Measurements from ENCODE around the gene INAFM1. TPM values are rescaled to one million over a fixed set of nuclear protein-coding genes. Genes with fewer than 3 reads are reported as not detected.

The INAFM1 gene
- total RNA-seq, 2 experiments from 2014 or later: 12.8 to 14.9 TPM

- Mint-ChIP-seq H3K9me3 (no peaks in the 10 kb centered on the region), H3K4me3 (no peak within 1 kb of the TSS), H3K27ac (no peak within 1 kb of the TSS), H3K27me3 (peaks cover 5% of the 10 kb centered on the region), H3K36me3 (ENCODE audit: low read depth) (no peaks in the 10 kb centered on the region), H3K4me1 (peaks cover 4% of the 10 kb centered on the region)
- ChIA-PET CTCF (interaction anchor here (0.6 to 2.3 kb wide), 3 partner anchors 39 to 174 kb away, joined by 3 to 6 read pairs (median 4); partner anchors contain the start of genes DHX34 and KPTN), POLR2A (no interaction called here)
- DNase-seq: no peak
Observed at GRCh38 chr19:47309608-47310007, 34.9 kb downstream of the INAFM1 start, which contains the start of gene C5AR1. TSS of gene C5AR1 (plus strand) at chr19:47309861. CDS start at chr19:47309896, 35 bp downstream.

- POLR2A ChIA-PET: no interaction called here
- no peaks in the 10 kb centered on the region for H3K9me3 Mint-ChIP-seq
- H3K27ac Mint-ChIP-seq: no peak overlapping the region
- no peak for DNase-seq
- CTCF ChIA-PET: no interaction called here
- H3K4me3 Mint-ChIP-seq: no peak overlapping the region
- peaks cover 9% of the 10 kb centered on the region for H3K27me3 Mint-ChIP-seq
- no peaks in the 10 kb centered on the region for H3K36me3 Mint-ChIP-seq (ENCODE audit: low read depth)
- peaks cover 2% of the 10 kb centered on the region for H3K4me1 Mint-ChIP-seq
Observed at GRCh38 chr19:47310323-47310722, 35.6 kb downstream of the INAFM1 start.

GRCh38 chr19:47310819-47311218 lies 36.1 kb downstream of the INAFM1 start:
- H3K4me1 Mint-ChIP-seq: no peaks in the 10 kb centered on the region
- no peak overlapping the region for H3K27ac Mint-ChIP-seq
- CTCF ChIA-PET: no interaction called here
- H3K36me3 Mint-ChIP-seq (ENCODE audit: low read depth): no peaks in the 10 kb centered on the region
- peaks cover 12% of the 10 kb centered on the region for H3K27me3 Mint-ChIP-seq
- H3K9me3 Mint-ChIP-seq: no peaks in the 10 kb centered on the region
- H3K4me3 Mint-ChIP-seq: no peak overlapping the region
- POLR2A ChIA-PET: no interaction called here
- no peak for DNase-seq

- Mint-ChIP-seq H3K4me1 (no peaks in the 10 kb centered on the region), H3K9me3 (no peaks in the 10 kb centered on the region), H3K27me3 (peaks cover 12% of the 10 kb centered on the region), H3K4me3 (no peak overlapping the region), H3K27ac (no peak overlapping the region), H3K36me3 (ENCODE audit: low read depth) (no peaks in the 10 kb centered on the region)
- no peak for DNase-seq
- ChIA-PET POLR2A (no interaction called here), CTCF (interaction anchor here (1.6 kb wide), 1 partner anchor 37 kb away, joined by 3 read pairs; the partner anchor contains the start of gene DHX34)
Observed at GRCh38 chr19:47312366-47313006, 37.8 kb downstream of the INAFM1 start.

GRCh38 chr19:47313754-47314295 lies 39.1 kb downstream of the INAFM1 start:
- no peak for DNase-seq
- H3K27me3 Mint-ChIP-seq: peaks cover 12% of the 10 kb centered on the region
- ChIA-PET CTCF (interaction anchor here (0.6 kb wide), 1 partner anchor 35 kb away, joined by 3 read pairs; the partner anchor contains the start of gene DHX34), POLR2A (no interaction called here)
- no peaks in the 10 kb centered on the region for H3K4me1 Mint-ChIP-seq
- H3K4me3 Mint-ChIP-seq: no peak overlapping the region
- no peak overlapping the region for H3K27ac Mint-ChIP-seq
- H3K36me3 Mint-ChIP-seq (ENCODE audit: low read depth): no peaks in the 10 kb centered on the region
- no peaks in the 10 kb centered on the region for H3K9me3 Mint-ChIP-seq

GRCh38 chr19:47315125-47315821 lies 40.6 kb downstream of the INAFM1 start:
- Mint-ChIP-seq H3K4me1 (no peaks in the 10 kb centered on the region), H3K36me3 (ENCODE audit: low read depth) (no peaks in the 10 kb centered on the region), H3K4me3 (no peak overlapping the region), H3K27ac (no peak overlapping the region), H3K27me3 (peaks cover 9% of the 10 kb centered on the region), H3K9me3 (no peaks in the 10 kb centered on the region)
- ChIA-PET POLR2A (no interaction called here), CTCF (interaction anchor here (0.5 to 1.9 kb wide), 5 partner anchors 16 to 1698 kb away, joined by 3 to 8 read pairs (median 3); partner anchors contain the start of gene DHX34)
- DNase-seq: no peak

- CTCF ChIA-PET: interaction anchor here (0.7 to 1.9 kb wide), 2 partner anchors 29 to 32 kb away, joined by 5 to 8 read pairs; partner anchors contain the start of gene DHX34
- DNase-seq: no peak
Observed at GRCh38 chr19:47316513-47316912, 41.8 kb downstream of the INAFM1 start.

GRCh38 chr19:47319923-47320871 lies 45.5 kb downstream of the INAFM1 start:
- CTCF ChIA-PET: no interaction called here
- H3K4me3 Mint-ChIP-seq: no peak overlapping the region
- H3K27me3 Mint-ChIP-seq: peaks cover 21% of the 10 kb centered on the region
- DNase-seq: no peak
- POLR2A ChIA-PET: no interaction called here
- no peaks in the 10 kb centered on the region for H3K4me1 Mint-ChIP-seq
- H3K36me3 Mint-ChIP-seq (ENCODE audit: low read depth): no peaks in the 10 kb centered on the region
- H3K27ac Mint-ChIP-seq: no peak overlapping the region
- no peaks in the 10 kb centered on the region for H3K9me3 Mint-ChIP-seq

More at GRCh38 chr19:47316513-47316912, 41.8 kb downstream of the INAFM1 start:
- POLR2A ChIA-PET: interaction anchor here (0.7 kb wide), 1 partner anchor 156 kb away, joined by 6 read pairs; no protein-coding TSS in a partner anchor
- no peak overlapping the region for H3K4me3 Mint-ChIP-seq
- H3K27ac Mint-ChIP-seq: no peak overlapping the region
- H3K9me3 Mint-ChIP-seq: no peaks in the 10 kb centered on the region
- H3K4me1 Mint-ChIP-seq: no peaks in the 10 kb centered on the region
- H3K36me3 Mint-ChIP-seq (ENCODE audit: low read depth): no peaks in the 10 kb centered on the region
- H3K27me3 Mint-ChIP-seq: peaks cover 9% of the 10 kb centered on the region

GRCh38 chr19:47321630-47322029 lies 46.9 kb downstream of the INAFM1 start:
- Mint-ChIP-seq H3K4me1 (no peaks in the 10 kb centered on the region), H3K27me3 (peaks cover 15% of the 10 kb centered on the region), H3K9me3 (no peaks in the 10 kb centered on the region), H3K36me3 (ENCODE audit: low read depth) (no peaks in the 10 kb centered on the region), H3K4me3 (no peak overlapping the region), H3K27ac (no peak overlapping the region)
- ChIA-PET POLR2A (interaction anchor here (0.6 kb wide), 1 partner anchor 27 kb away, joined by 6 read pairs; the partner anchor contains the start of gene DHX34), CTCF (interaction anchor here (0.6 kb wide), 1 partner anchor 125 kb away, joined by 3 read pairs; no protein-coding TSS in a partner anchor)
- DNase-seq: no peak

- Mint-ChIP-seq H3K4me1 (no peaks in the 10 kb centered on the region), H3K36me3 (ENCODE audit: low read depth) (no peaks in the 10 kb centered on the region), H3K4me3 (no peak overlapping the region), H3K27me3 (peaks cover 15% of the 10 kb centered on the region), H3K9me3 (no peaks in the 10 kb centered on the region), H3K27ac (no peak overlapping the region)
- CTCF ChIA-PET: interaction anchor here (0.6 kb wide), 1 partner anchor 125 kb away, joined by 3 read pairs; no protein-coding TSS in a partner anchor
- POLR2A ChIA-PET: no interaction called here
- DNase-seq: no peak
Observed at GRCh38 chr19:47322058-47322457, 47.4 kb downstream of the INAFM1 start.

- Mint-ChIP-seq H3K4me1 (no peaks in the 10 kb centered on the region), H3K27me3 (peaks cover 15% of the 10 kb centered on the region), H3K4me3 (no peak overlapping the region), H3K27ac (peak overlapping the region; percentile 31), H3K9me3 (no peaks in the 10 kb centered on the region), H3K36me3 (ENCODE audit: low read depth) (no peaks in the 10 kb centered on the region)
- CTCF ChIA-PET: interaction anchor here (0.7 kb wide), 1 partner anchor 12 kb away, joined by 3 read pairs; no protein-coding TSS in a partner anchor
- POLR2A ChIA-PET: no interaction called here
- no peak for DNase-seq
Observed at GRCh38 chr19:47323409-47323808, 48.7 kb downstream of the INAFM1 start.

- Mint-ChIP-seq H3K4me1 (no peaks in the 10 kb centered on the region), H3K36me3 (ENCODE audit: low read depth) (no peaks in the 10 kb centered on the region), H3K27me3 (peaks cover 15% of the 10 kb centered on the region), H3K4me3 (no peak overlapping the region), H3K27ac (no peak overlapping the region), H3K9me3 (no peaks in the 10 kb centered on the region)
- ChIA-PET POLR2A (no interaction called here), CTCF (interaction anchor here (0.6 to 0.7 kb wide), 2 partner anchors 11 to 334 kb away, joined by 3 to 4 read pairs; no protein-coding TSS in a partner anchor)
- no peak for DNase-seq
Observed at GRCh38 chr19:47323872-47324271, 49.2 kb downstream of the INAFM1 start.

All from activated CD4-positive, alpha-beta T cell treated with anti-CD3 and anti-CD28 coated beads, Interleukin-2, amount 10 ng/mL, durations not matched to agents 7 days and 5 days (primary cell).